Osteoblast (primary cell): ENCODE results near the gene CFC1. TPM values are rescaled to one million over a fixed set of nuclear protein-coding genes. Genes with fewer than 3 reads are reported as not detected.
"Not testable (repeated sequence)": the region's sequence is repeated elsewhere in the genome, so short reads cannot be mapped to it uniquely, and the experiment has no call there.

ENCODE experiments used
- DNase-seq: peaks from one replicate; pipeline ENCODE4 v3.0.0; 2011; ENCODE audit warnings: low spot score, mixed read lengths; ENCODE audit not compliant: insufficient read length; ENCODE audit errors: missing footprints
- H2AFZ ChIP-seq: 2 replicates; pipeline ENCODE4 v1.6.0; 2011; ENCODE audit warnings: mild to moderate bottlenecking, low read length
- H3K27ac ChIP-seq: 2 replicates; pipeline ENCODE4 v1.5.1; 2011; ENCODE audit warnings: mild to moderate bottlenecking, low read depth, low read length, moderate library complexity
- H3K27me3 ChIP-seq: 2 replicates; pipeline ENCODE4 v1.6.0; 2012; ENCODE audit warnings: mild to moderate bottlenecking, control low read depth, inconsistent platforms, low read length, moderate library complexity; ENCODE audit not compliant: insufficient read depth
- H3K36me3 ChIP-seq: 2 replicates; pipeline ENCODE4 v1.5.1; 2011; ENCODE audit warnings: mild to moderate bottlenecking, low read length, control low read depth, moderate library complexity; ENCODE audit not compliant: insufficient read depth
- H3K4me1 ChIP-seq: 2 replicates; pipeline ENCODE4 v1.5.1; 2011; ENCODE audit warnings: mild to moderate bottlenecking, low read length, control low read depth, moderate library complexity; ENCODE audit not compliant: insufficient read depth
- H3K4me2 ChIP-seq: 2 replicates; pipeline ENCODE4 v1.6.0; 2011; ENCODE audit warnings: mild to moderate bottlenecking, low read length; ENCODE audit not compliant: insufficient read depth
- H3K4me3 ChIP-seq: fragments of 200-600 bp; sonication (generic); 3 replicates; pipeline ENCODE4 v1.5.1; 2012; ENCODE audit warnings: mild to moderate bottlenecking, low read length, inconsistent platforms; ENCODE audit not compliant: insufficient read depth
- H3K79me2 ChIP-seq: 2 replicates; pipeline ENCODE4 v1.6.0; 2012; ENCODE audit warnings: mild to moderate bottlenecking, low read length, control low read depth, inconsistent platforms; ENCODE audit not compliant: insufficient read depth
- H3K9me3 ChIP-seq: 2 replicates; pipeline ENCODE4 v1.5.1; 2011; ENCODE audit warnings: low read depth, low read length, control low read depth
- H4K20me1 ChIP-seq: 2 replicates; pipeline ENCODE4 v1.6.0; 2012; ENCODE audit warnings: mild to moderate bottlenecking, low read length, control low read depth; ENCODE audit not compliant: insufficient read depth
- total RNA-seq: library from RNA; depleted of rRNA; stranded (reverse); fragments of >200 nt; gene quantifications from 2 replicates; pipeline ENCODE4 v1.2.3, GENCODE V29; 2012

The CFC1 gene
- total RNA-seq, result not detected in 2 replicates

- H2AFZ ChIP-seq, H4K20me1 ChIP-seq, H3K4me1 ChIP-seq, H3K9me3 ChIP-seq, H3K27me3 ChIP-seq, H3K4me3 ChIP-seq, H3K4me2 ChIP-seq, H3K36me3 ChIP-seq, H3K79me2 ChIP-seq, H3K27ac ChIP-seq, DNase-seq: not testable (repeated sequence)
Measured at GRCh38 chr2:130599393-130599792, at the start of gene CFC1. Gene CFC1, minus strand, starts transcription at chr2:130599575. Its CDS starts 288 bp downstream, at chr2:130599287.

GRCh38 chr2:130641688-130642087 lies 42.3 kb upstream of the CFC1 start:
- H3K36me3 ChIP-seq, H3K4me2 ChIP-seq, H3K9me3 ChIP-seq, H3K27ac ChIP-seq, H3K27me3 ChIP-seq, H3K4me1 ChIP-seq, H3K4me3 ChIP-seq, H3K79me2 ChIP-seq, H4K20me1 ChIP-seq, H2AFZ ChIP-seq, DNase-seq: not testable (repeated sequence)

- not testable (repeated sequence) for H4K20me1 ChIP-seq, H3K27ac ChIP-seq, H3K4me2 ChIP-seq, DNase-seq, H2AFZ ChIP-seq, H3K9me3 ChIP-seq, H3K4me1 ChIP-seq, H3K79me2 ChIP-seq, H3K27me3 ChIP-seq, H3K4me3 ChIP-seq, H3K36me3 ChIP-seq
Measured at GRCh38 chr2:130638973-130639372, 39.6 kb upstream of the CFC1 start.

GRCh38 chr2:130628784-130629475 lies 29.6 kb upstream of the CFC1 start:
- not testable (repeated sequence) for H3K4me2 ChIP-seq, H3K36me3 ChIP-seq, DNase-seq, H3K27me3 ChIP-seq, H4K20me1 ChIP-seq, H3K27ac ChIP-seq, H3K79me2 ChIP-seq, H2AFZ ChIP-seq, H3K4me3 ChIP-seq, H3K4me1 ChIP-seq, H3K9me3 ChIP-seq

- not testable (repeated sequence) for H2AFZ ChIP-seq, H3K4me2 ChIP-seq, H3K27me3 ChIP-seq, H3K4me3 ChIP-seq, H3K36me3 ChIP-seq, H3K9me3 ChIP-seq, H3K27ac ChIP-seq, DNase-seq, H3K79me2 ChIP-seq, H4K20me1 ChIP-seq, H3K4me1 ChIP-seq
Measured at GRCh38 chr2:130611140-130611539, 11.8 kb upstream of the CFC1 start, which contains the start of gene POTEJ. Gene POTEJ, plus strand, starts transcription at chr2:130611440. Its CDS starts 93 bp downstream, at chr2:130611533.

- H3K4me2 ChIP-seq, H3K4me3 ChIP-seq: not testable (repeated sequence)
Measured at GRCh38 chr2:130610486-130610885, 11.1 kb upstream of the CFC1 start.

GRCh38 chr2:130609002-130609920 lies 9.9 kb upstream of the CFC1 start:
- H3K4me2 ChIP-seq, DNase-seq, H2AFZ ChIP-seq, H3K36me3 ChIP-seq, H3K79me2 ChIP-seq, H3K4me3 ChIP-seq, H4K20me1 ChIP-seq, H3K27me3 ChIP-seq, H3K4me1 ChIP-seq, H3K9me3 ChIP-seq, H3K27ac ChIP-seq: not testable (repeated sequence)

More at GRCh38 chr2:130610486-130610885, 11.1 kb upstream of the CFC1 start:
- not testable (repeated sequence) for H3K36me3 ChIP-seq, H3K4me1 ChIP-seq, H3K9me3 ChIP-seq, H3K79me2 ChIP-seq, H2AFZ ChIP-seq, DNase-seq, H4K20me1 ChIP-seq, H3K27me3 ChIP-seq, H3K27ac ChIP-seq

GRCh38 chr2:130608276-130609001 lies 9.1 kb upstream of the CFC1 start:
- H3K4me3 ChIP-seq, H3K79me2 ChIP-seq, H2AFZ ChIP-seq, H3K4me1 ChIP-seq, H3K27ac ChIP-seq, H3K36me3 ChIP-seq, DNase-seq, H4K20me1 ChIP-seq, H3K9me3 ChIP-seq, H3K4me2 ChIP-seq, H3K27me3 ChIP-seq: not testable (repeated sequence)
